MCF 10A (cell line): ENCODE results near the gene MYO1E. TPM values are rescaled to one million over a fixed set of nuclear protein-coding genes. Genes with fewer than 3 reads are reported as not detected.
A peak's percentile ranks its signal among the peaks of the same experiment; 100 is the strongest.

Source experiments
- BruUV-seq: library from RNA; stranded (reverse); fragments of 400-500 nt; replicated peaks from 2 replicates; lab custom pipeline; 2021; lab: Mats Ljungman, UMichigan
- CTCF ChIA-PET: fragments of 300-600 bp; sonication (Branson Sonifier 250); formaldehyde crosslinking; extraction: SDS; loops from one replicate; lab custom pipeline; 2021; ENCODE audit warnings: antibody characterized with exemption, inconsistent platforms; lab: Yijun Ruan, JAX
- POLR2A ChIA-PET: fragments of 300-600, 350-650 bp; sonication (Branson Sonifier 250); formaldehyde crosslinking; extraction: SDS; loops from one replicate; lab custom pipeline; 2020; ENCODE audit warnings: antibody characterized with exemption, inconsistent platforms; lab: Yijun Ruan, JAX
- DNase-seq: peaks from one replicate; pipeline ENCODE4 v3.0.0-alpha.2; 2018; ENCODE audit not compliant: unreplicated experiment
- H3K27ac Mint-ChIP-seq: one replicate; pipeline ENCODE4 v1.8.0; 2022; ENCODE audit warnings: mild to moderate bottlenecking, low read depth, mixed read lengths; ENCODE audit not compliant: unreplicated experiment
- H3K27me3 Mint-ChIP-seq: one replicate; pipeline ENCODE4 v1.8.0; 2022; ENCODE audit warnings: mixed read lengths; ENCODE audit not compliant: insufficient read depth, unreplicated experiment
- H3K36me3 Mint-ChIP-seq: one replicate; pipeline ENCODE4 v1.8.0; 2022; ENCODE audit warnings: mild to moderate bottlenecking, moderate library complexity, mixed read lengths; ENCODE audit not compliant: insufficient read depth, unreplicated experiment
- H3K4me1 Mint-ChIP-seq: one replicate; pipeline ENCODE4 v1.8.0; 2022; ENCODE audit warnings: mixed read lengths; ENCODE audit not compliant: insufficient read depth, unreplicated experiment
- H3K4me3 Mint-ChIP-seq: one replicate; pipeline ENCODE4 v1.8.0; 2022; ENCODE audit warnings: mild to moderate bottlenecking, moderate library complexity, mixed read lengths; ENCODE audit not compliant: unreplicated experiment
- H3K9me3 Mint-ChIP-seq: one replicate; pipeline ENCODE4 v1.8.0; 2022; ENCODE audit warnings: mixed read lengths; ENCODE audit not compliant: unreplicated experiment
- CTCF ChIP-seq: fragments of 200-600 bp; IDR thresholded peaks from one replicate; pipeline ENCODE4 v1.8.0; 2022; ENCODE audit warnings: antibody characterized with exemption, mild to moderate bottlenecking; ENCODE audit not compliant: unreplicated experiment
- intact Hi-C: fragments of 100-400 bp; cut with micrococcal nuclease; formaldehyde crosslinking; loops from 2 replicates; pipeline ENCODE4 v1.14.1; 2022
- total RNA-seq: library from RNA; stranded (reverse); gene quantifications from 2 replicates; pipeline ENCODE4 v1.2.3, GENCODE V29; 2022

The MYO1E gene
- total RNA-seq, 1 experiment from 2014 or later = 121 TPM

DNA sequence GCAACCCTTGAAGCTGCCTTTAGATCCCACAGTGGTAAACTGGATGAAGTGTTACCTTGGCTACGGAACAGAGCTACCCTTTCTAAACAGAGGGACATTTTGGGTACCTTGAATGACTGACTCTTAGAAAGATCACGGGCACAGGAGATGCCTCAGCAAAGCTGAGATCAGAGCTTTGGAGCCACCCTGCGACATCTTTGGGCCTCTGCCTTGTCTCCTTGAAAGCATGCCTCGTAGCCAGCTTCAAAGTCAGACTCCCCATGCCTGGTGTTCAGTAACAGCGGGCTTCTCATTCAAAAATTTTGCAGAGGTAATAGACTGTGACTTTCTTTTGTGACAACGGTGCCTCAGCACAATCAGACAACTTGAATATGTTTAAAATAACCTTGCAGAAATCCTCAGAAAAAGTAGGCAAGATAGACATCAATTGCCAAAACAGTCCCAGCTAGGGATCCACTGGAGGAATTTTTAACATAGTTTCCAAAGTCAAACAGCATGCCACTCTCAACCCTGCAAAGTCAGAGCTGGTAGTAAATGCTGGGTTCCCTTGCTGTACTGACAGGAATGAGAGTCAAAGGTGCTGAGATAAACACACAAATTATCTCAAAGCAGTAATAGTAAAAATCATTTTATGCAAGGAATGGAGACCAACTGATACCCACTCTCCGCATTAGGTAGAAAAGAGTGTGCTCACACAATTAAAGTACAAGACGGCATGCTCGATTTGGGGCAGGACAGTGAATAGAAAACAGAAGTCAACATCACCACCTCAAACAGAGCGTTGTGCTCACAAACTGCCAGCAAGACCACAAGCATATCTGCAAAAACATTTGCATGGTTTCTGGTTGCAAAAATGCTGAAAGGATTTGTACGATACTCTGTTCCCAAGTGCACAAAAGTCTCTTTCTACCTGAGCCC is 82.1 kb downstream of the MYO1E start:
- TF ChIP-seq CTCF = no peak
- H3K27ac Mint-ChIP-seq = no peak overlapping the region
- BruUV-seq = no TSS peak
- ChIA-PET POLR2A (no interaction called here), CTCF (interaction anchor here (0.6 kb wide), 1 partner anchor 76 kb away, joined by 3 read pairs; no protein-coding TSS in a partner anchor)
- no peak for DNase-seq
- no peaks in the 10 kb centered on the region for H3K27me3 Mint-ChIP-seq
- H3K4me1 Mint-ChIP-seq = peaks cover 36% of the 10 kb centered on the region
- no peak overlapping the region for H3K4me3 Mint-ChIP-seq
- H3K9me3 Mint-ChIP-seq = no peaks in the 10 kb centered on the region
- peaks cover 7% of the 10 kb centered on the region for H3K36me3 Mint-ChIP-seq
- intact Hi-C loops = no loop called here

DNA sequence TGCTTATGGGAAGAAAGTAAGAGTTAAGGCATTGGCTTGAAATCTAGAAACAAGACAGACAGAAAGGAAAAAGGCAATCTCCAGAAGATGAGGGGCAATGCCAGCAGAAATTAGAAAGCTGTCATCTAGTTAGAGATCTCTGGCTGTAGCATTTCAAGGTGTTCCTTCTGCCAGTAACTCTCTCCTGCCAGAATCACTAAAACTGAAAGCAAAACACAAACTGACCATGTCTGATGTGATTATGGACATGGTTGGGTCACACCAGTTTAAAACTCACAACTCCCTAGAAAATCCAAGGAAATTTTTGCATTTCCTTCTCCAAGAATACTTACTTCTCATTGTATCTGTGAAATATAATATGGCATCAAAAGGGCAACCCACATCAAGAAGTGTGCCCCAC is 83.1 kb downstream of the MYO1E start:
- no peak overlapping the region for H3K27ac Mint-ChIP-seq
- H3K36me3 Mint-ChIP-seq = no peaks in the 10 kb centered on the region
- ChIA-PET CTCF (interaction anchor here (0.6 kb wide), 1 partner anchor 77 kb away, joined by 3 read pairs; no protein-coding TSS in a partner anchor), POLR2A (interaction anchor here (0.7 kb wide), 1 partner anchor 16 kb away, joined by 3 read pairs; no protein-coding TSS in a partner anchor)
- H3K9me3 Mint-ChIP-seq = no peaks in the 10 kb centered on the region
- H3K27me3 Mint-ChIP-seq = no peaks in the 10 kb centered on the region
- intact Hi-C loops = no loop called here
- no peak for DNase-seq
- peaks cover 34% of the 10 kb centered on the region for H3K4me1 Mint-ChIP-seq
- no peak overlapping the region for H3K4me3 Mint-ChIP-seq
- BruUV-seq = no TSS peak
- TF ChIP-seq CTCF = no peak

- Mint-ChIP-seq H3K27me3 (no peaks in the 10 kb centered on the region), H3K36me3 (peaks cover 4% of the 10 kb centered on the region), H3K4me1 (peaks cover 33% of the 10 kb centered on the region), H3K27ac (peak overlapping the region; percentile 97), H3K9me3 (no peaks in the 10 kb centered on the region), H3K4me3 (peak overlapping the region; percentile 49)
- CTCF ChIA-PET = interaction anchor here (0.6 to 3.7 kb wide), 11 partner anchors 8 to 1165 kb away, joined by 3 to 26 read pairs (median 4); no protein-coding TSS in a partner anchor
- BruUV-seq = no TSS peak
- intact Hi-C loops = loop anchor here (1.0 kb wide), 2 partner anchors 11 to 88 kb away; partner anchors contain the start of gene MYO1E
- no peak for TF ChIP-seq CTCF
- DNase-seq = peak; percentile 96
- POLR2A ChIA-PET = interaction anchor here (0.6 to 5.1 kb wide), 22 partner anchors 9 to 123 kb away, joined by 3 to 120 read pairs (median 4); partner anchors contain the start of gene MYO1E
Measured at GRCh38 chr15:59283717-59284391, 88.8 kb downstream of the MYO1E start.
